Measurements from ENCODE around the gene SLC15A3.
A peak's percentile ranks its signal among the peaks of the same experiment; 100 is the strongest.

The SLC15A3 gene

GRCh38 chr11:60900673-60901404 lies 51.1 kb downstream of the SLC15A3 start:
- peaks cover 39% of the 10 kb centered on the region for H3K79me2 ChIP-seq (ENCODE audit: insufficient read depth, low read length)
- peaks cover 92% of the 10 kb centered on the region for H3K36me3 ChIP-seq (ENCODE audit: insufficient read depth, low read length)
- TF ChIP-seq EZH2 (IDR thresholded peaks at IDR 0.05; ENCODE audit: borderline replicate concordance, low read depth, low read length, severe bottlenecking) (no peak), CTCF (IDR thresholded peaks at IDR 0.05; ENCODE audit: borderline replicate concordance, extremely low read depth, low read length, poor library complexity, severe bottlenecking) (no peak)
- H3K9me3 ChIP-seq (ENCODE audit: insufficient read depth, low read length, severe bottlenecking) = no peaks in the 10 kb centered on the region
- H3K9ac ChIP-seq (ENCODE audit: low read depth, low read length) = no peak overlapping the region
- H3K4me3 ChIP-seq (ENCODE audit: low read depth in 1 of 2, low read length in 2 of 2) = no peak overlapping the region
- ATAC-seq (ENCODE audit: insufficient read depth, low read depth) = no peak
- peaks cover 28% of the 10 kb centered on the region for H3K4me1 ChIP-seq (ENCODE audit: insufficient read depth, low read length)
- no peak overlapping the region for H2AFZ ChIP-seq (ENCODE audit: low read depth, low read length)
- H3K27me3 ChIP-seq (ENCODE audit: insufficient read depth, low read length, poor library complexity) = no peaks in the 10 kb centered on the region
- H4K20me1 ChIP-seq (ENCODE audit: insufficient read depth, low read length) = peaks cover 58% of the 10 kb centered on the region
- no peak for DNase-seq
- H3K27ac ChIP-seq (ENCODE audit: low read length) = no peak overlapping the region
- no peak overlapping the region for H3K4me2 ChIP-seq (ENCODE audit: insufficient read depth, low read length)

- Histone ChIP-seq H3K27ac (ENCODE audit: low read length) (no peak overlapping the region), H3K9ac (ENCODE audit: low read depth, low read length) (no peak overlapping the region), H3K36me3 (ENCODE audit: insufficient read depth, low read length) (peaks cover 99% of the 10 kb centered on the region), H4K20me1 (ENCODE audit: insufficient read depth, low read length) (peaks cover 50% of the 10 kb centered on the region), H3K4me3 (ENCODE audit: low read depth in 1 of 2, low read length in 2 of 2) (no peak overlapping the region), H3K79me2 (ENCODE audit: insufficient read depth, low read length) (peaks cover 30% of the 10 kb centered on the region), H3K27me3 (ENCODE audit: insufficient read depth, low read length, poor library complexity) (no peaks in the 10 kb centered on the region), H2AFZ (ENCODE audit: low read depth, low read length) (no peak overlapping the region), H3K4me2 (ENCODE audit: insufficient read depth, low read length) (no peak overlapping the region), H3K9me3 (ENCODE audit: insufficient read depth, low read length, severe bottlenecking) (no peaks in the 10 kb centered on the region), H3K4me1 (ENCODE audit: insufficient read depth, low read length) (peaks cover 21% of the 10 kb centered on the region)
- TF ChIP-seq CTCF (IDR thresholded peaks at IDR 0.05; ENCODE audit: borderline replicate concordance, extremely low read depth, low read length, poor library complexity, severe bottlenecking) (no peak), EZH2 (IDR thresholded peaks at IDR 0.05; ENCODE audit: borderline replicate concordance, low read depth, low read length, severe bottlenecking) (no peak)
- DNase-seq (no peak), ATAC-seq (ENCODE audit: insufficient read depth, low read depth) (no peak; the same call in 2 of the 3 replicates)
Measured at GRCh38 chr11:60899977-60900376, 52.0 kb downstream of the SLC15A3 start.

- H2AFZ ChIP-seq (ENCODE audit: low read depth, low read length) = no peak overlapping the region
- H3K4me2 ChIP-seq (ENCODE audit: insufficient read depth, low read length) = no peak overlapping the region
- H3K36me3 ChIP-seq (ENCODE audit: insufficient read depth, low read length) = peaks cover 100% of the 10 kb centered on the region
- H3K4me3 ChIP-seq (ENCODE audit: low read depth in 1 of 2, low read length in 2 of 2) = no peak overlapping the region
- DNase-seq = peak; percentile 50
- H3K27me3 ChIP-seq (ENCODE audit: insufficient read depth, low read length, poor library complexity) = no peaks in the 10 kb centered on the region
- no peak overlapping the region for H3K9ac ChIP-seq (ENCODE audit: low read depth, low read length)
- peak; percentile 94 for ATAC-seq (ENCODE audit: insufficient read depth, low read depth)
- H4K20me1 ChIP-seq (ENCODE audit: insufficient read depth, low read length) = peaks cover 43% of the 10 kb centered on the region
- no peaks in the 10 kb centered on the region for H3K9me3 ChIP-seq (ENCODE audit: insufficient read depth, low read length, severe bottlenecking)
- H3K4me1 ChIP-seq (ENCODE audit: insufficient read depth, low read length) = peaks cover 14% of the 10 kb centered on the region
- peak overlapping the region; percentile 46; the same call in 1 of the 2 replicates for H3K27ac ChIP-seq (ENCODE audit: low read length)
- H3K79me2 ChIP-seq (ENCODE audit: insufficient read depth, low read length) = peaks cover 24% of the 10 kb centered on the region
- TF ChIP-seq EZH2 (IDR thresholded peaks at IDR 0.05; ENCODE audit: borderline replicate concordance, low read depth, low read length, severe bottlenecking) (no peak), CTCF (IDR thresholded peaks at IDR 0.05; ENCODE audit: borderline replicate concordance, extremely low read depth, low read length, poor library complexity, severe bottlenecking) (peak; percentile 99)
Measured at GRCh38 chr11:60899046-60899936, 52.7 kb downstream of the SLC15A3 start.

Measured in DND-41 (cell line).